Measurements from ENCODE around the gene PLA2R1. TPM values are rescaled to one million over a fixed set of nuclear protein-coding genes. Genes with fewer than 3 reads are reported as not detected.

Gene PLA2R1
- total RNA-seq, 4 donors from 2014 or later, result 24.1 to 36.2 (median 24.9) TPM

- Histone ChIP-seq H3K4me1 (no peaks in the 10 kb centered on the region), H3K9me3 (no peaks in the 10 kb centered on the region), H3K27ac (no peak overlapping the region), H3K4me3 (no peak overlapping the region), H3K27me3 (peaks cover 0 to 3% of the 10 kb centered on the region in 2 donors), H3K36me3 (no peaks in the 10 kb centered on the region)
- TF ChIP-seq CTCF (IDR thresholded peaks at IDR 0.05), result no peak
- no peak for DNase-seq
- intact Hi-C loops (cut with DNase I; ENCODE audit: low total_unique reads), result no loop called here
Observed at GRCh38 chr2:159908623-159909022, 153.8 kb downstream of the PLA2R1 start.

- Histone ChIP-seq H3K4me3 (no peak overlapping the region), H3K36me3 (no peaks in the 10 kb centered on the region), H3K4me1 (no peaks in the 10 kb centered on the region), H3K27me3 (no peaks in the 10 kb centered on the region), H3K9me3 (no peaks in the 10 kb centered on the region), H3K27ac (no peak overlapping the region)
- TF ChIP-seq CTCF (IDR thresholded peaks at IDR 0.05), result no peak
- TF ChIP-seq POLR2A (IDR thresholded peaks at IDR 0.05), result no peak
- no peak for DNase-seq
- intact Hi-C loops (cut with DNase I; ENCODE audit: low total_unique reads), result no loop called here
Observed at GRCh38 chr2:159907909-159908308, 154.5 kb downstream of the PLA2R1 start.

GRCh38 chr2:159905926-159906714, 156.3 kb downstream of the PLA2R1 start:
- Histone ChIP-seq H3K27ac (no peak overlapping the region), H3K4me3 (no peak overlapping the region), H3K36me3 (no peaks in the 10 kb centered on the region), H3K4me1 (no peaks in the 10 kb centered on the region), H3K9me3 (no peaks in the 10 kb centered on the region), H3K27me3 (no peaks in the 10 kb centered on the region)
- intact Hi-C loops (cut with DNase I; ENCODE audit: low total_unique reads), result no loop called here
- DNase-seq, result no peak
- no peak for TF ChIP-seq CTCF (IDR thresholded peaks at IDR 0.05)
- no peak for TF ChIP-seq POLR2A (IDR thresholded peaks at IDR 0.05)

- Histone ChIP-seq H3K9me3 (no peaks in the 10 kb centered on the region), H3K4me1 (no peaks in the 10 kb centered on the region), H3K36me3 (no peaks in the 10 kb centered on the region), H3K27ac (no peak overlapping the region), H3K27me3 (no peaks in the 10 kb centered on the region), H3K4me3 (no peak overlapping the region)
- intact Hi-C loops (cut with DNase I; ENCODE audit: low total_unique reads), result no loop called here
- no peak for TF ChIP-seq POLR2A (IDR thresholded peaks at IDR 0.05)
- no peak for TF ChIP-seq CTCF (IDR thresholded peaks at IDR 0.05)
- DNase-seq, result no peak
Observed at GRCh38 chr2:159904959-159905305, 157.5 kb downstream of the PLA2R1 start.

- intact Hi-C loops (cut with DNase I; ENCODE audit: low total_unique reads), result no loop called here
- Histone ChIP-seq H3K4me3 (peak within 1 kb of the TSS; percentile 14 to 28), H3K4me1 (no peaks in the 10 kb centered on the region), H3K27me3 (no peaks in the 10 kb centered on the region), H3K36me3 (no peaks in the 10 kb centered on the region), H3K9me3 (no peaks in the 10 kb centered on the region), H3K27ac (no peak within 1 kb of the TSS)
- DNase-seq, result peak in 1 of 2 donors; percentile 24
- TF ChIP-seq CTCF (IDR thresholded peaks at IDR 0.05) (no peak), POLR2A (IDR thresholded peaks at IDR 0.05) (no peak)
Observed at GRCh38 chr2:159904127-159904958, 158.1 kb downstream of the PLA2R1 start, which contains the start of gene LY75. TSS of gene LY75 (minus strand) at chr2:159904756.
